ENCODE measurements around the gene CYP11A1.

CYP11A1 gene

DNA sequence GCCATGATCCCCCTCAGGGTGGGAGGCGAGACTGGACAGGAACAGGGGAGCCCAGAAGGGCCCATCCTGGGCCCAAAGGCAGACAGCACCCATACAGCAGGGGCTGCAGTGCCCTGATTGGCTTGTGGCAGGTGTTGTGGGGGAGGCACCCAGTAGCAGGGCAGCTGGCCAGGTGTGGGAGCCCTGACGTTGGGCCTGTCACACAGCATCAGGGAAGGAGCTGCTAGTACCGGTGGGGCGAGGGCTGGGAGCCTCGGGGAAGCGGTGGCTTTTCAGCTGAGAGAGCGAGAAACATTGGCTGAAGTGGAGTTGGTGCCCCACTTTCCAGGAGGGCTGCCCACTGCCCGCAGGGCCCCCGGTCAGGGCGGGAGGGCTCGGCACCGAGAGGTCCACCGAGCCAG lies 19.7 kb upstream of the CYP11A1 start:
- no peak for DNase-seq

GRCh38 chr15:74386496-74387140 lies 19.2 kb upstream of the CYP11A1 start:
- DNase-seq, result no peak

DNA sequence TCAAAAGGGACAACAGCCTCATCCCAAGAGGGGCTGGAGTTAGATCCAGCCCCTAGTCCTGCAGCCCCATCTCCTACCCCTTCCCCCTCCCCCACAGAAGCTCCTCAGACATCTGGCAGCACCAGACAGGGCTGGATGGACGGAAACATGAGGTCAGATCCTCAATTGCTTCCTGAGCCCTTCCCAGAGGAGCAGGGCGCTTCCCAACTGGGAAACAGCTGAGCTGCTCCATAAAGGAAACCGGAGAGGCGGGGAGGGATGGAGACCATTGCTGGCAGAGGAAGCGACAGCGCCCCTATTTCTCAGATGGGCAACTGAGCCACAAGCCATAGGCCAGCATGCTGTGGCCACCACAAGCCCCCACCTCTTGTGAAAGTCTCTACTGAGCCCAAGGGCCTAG lies 18.3 kb upstream of the CYP11A1 start:
- no peak for DNase-seq

DNA sequence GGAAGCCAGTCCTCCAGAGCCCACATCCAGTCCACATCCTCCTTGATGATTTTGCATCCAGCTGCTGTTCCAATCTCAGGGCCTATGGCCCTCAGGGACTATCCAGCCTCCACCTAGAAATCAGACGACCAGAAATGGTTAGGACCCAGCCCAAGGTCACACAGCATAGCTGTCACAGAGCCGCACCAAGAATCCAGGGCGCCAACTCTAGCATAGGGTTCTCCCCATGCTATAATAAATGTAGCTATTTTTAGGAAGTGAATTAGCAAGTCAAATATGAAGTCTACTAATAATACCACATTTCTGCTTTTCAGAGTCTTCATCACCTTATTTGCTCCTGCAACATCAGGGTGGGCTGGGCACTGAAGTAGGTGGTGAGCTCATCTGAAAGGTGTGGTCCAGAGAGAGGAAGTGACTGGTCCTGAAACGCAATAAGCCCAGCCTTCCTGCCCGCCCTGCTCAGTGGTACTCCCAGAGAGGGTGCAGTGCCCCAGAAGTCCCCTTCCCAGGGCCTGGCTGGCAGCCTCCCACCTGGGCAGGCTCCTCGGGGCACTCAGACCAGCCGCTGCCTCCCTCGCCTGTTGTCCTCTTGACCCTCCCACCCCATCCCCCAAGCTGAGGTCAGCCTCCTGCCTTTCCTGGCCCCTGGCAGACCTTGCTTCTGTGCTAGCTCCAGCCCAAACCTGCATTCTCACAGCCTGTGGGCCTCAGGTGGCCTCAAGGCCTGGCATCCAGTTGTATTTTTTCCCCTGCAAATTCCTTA lies 17.6 kb upstream of the CYP11A1 start:
- no peak for DNase-seq

- DNase-seq, result no peak
These were observed 17.1 kb upstream of the CYP11A1 start for GRCh38 chr15:74384566-74384880.

DNA sequence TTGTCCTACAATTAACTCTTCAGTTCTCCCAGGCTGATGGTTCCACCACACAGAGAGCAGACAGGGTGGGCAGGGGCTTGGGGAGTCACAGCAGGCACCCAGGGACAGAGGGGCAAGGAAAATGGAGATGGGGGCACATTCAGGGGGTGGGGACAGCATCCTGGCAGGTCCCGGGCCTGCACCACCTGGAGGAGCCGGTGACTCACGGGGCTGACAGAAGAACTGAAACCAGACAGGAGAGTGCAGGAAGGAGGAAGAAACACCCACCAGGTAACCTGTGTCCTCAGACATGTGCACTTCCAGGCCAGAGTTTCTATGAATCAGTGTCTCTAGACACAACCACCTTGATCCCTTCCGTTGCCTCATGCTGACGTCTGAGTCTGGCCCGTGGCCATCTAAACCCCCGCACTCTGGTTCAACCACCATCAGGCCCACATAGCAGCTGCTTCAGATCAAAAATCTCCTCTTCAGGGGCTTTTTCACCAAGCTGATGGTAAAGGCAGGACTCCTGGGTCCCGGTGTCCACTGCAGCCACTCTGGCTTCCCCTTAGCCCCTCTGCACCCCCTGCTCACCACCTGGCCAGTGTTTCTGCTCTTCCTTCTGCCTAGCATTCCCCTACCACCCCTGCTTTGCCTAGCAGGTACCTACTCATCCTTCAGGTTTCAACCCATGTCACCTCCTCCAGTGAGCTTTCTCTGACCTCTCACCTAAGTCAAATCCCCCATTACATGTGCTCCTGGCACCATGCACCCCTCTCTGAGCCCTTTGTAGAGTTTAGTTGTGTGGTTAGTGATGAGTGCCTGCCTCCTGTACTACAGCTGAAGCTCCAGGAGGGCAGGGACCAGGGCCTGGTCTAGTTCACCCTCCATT lies 16.5 kb upstream of the CYP11A1 start:
- no peak for DNase-seq

DNA sequence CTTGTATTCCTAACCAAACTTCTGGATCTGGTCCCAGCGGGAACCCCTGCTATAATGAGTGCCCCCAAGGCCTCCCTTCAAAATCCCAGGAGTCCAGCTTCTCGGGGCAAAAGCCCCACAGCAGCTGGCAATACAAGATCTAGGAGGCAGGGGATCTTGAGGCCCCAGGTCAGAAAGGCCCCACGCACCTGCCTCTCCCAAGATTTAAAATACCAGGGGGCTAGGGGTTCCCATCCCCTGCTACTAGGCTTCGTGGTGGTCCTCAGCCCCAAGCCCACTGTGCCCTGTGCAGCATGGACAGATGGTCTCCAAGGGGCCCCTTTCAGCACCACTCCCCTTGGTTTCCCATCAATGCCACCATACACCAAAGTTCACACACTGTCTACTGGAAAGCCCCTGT lies 15.8 kb upstream of the CYP11A1 start:
- DNase-seq, result no peak

GRCh38 chr15:74382004-74382816 lies 14.8 kb upstream of the CYP11A1 start:
- DNase-seq, result peak; percentile 1

GRCh38 chr15:74381481-74381880 lies 14.0 kb upstream of the CYP11A1 start:
- DNase-seq, result no peak

- no peak for DNase-seq
These were observed 13.7 kb upstream of the CYP11A1 start for GRCh38 chr15:74381190-74381453.

- no peak for DNase-seq
These were observed 13.1 kb upstream of the CYP11A1 start for GRCh38 chr15:74380361-74381189.

DNA sequence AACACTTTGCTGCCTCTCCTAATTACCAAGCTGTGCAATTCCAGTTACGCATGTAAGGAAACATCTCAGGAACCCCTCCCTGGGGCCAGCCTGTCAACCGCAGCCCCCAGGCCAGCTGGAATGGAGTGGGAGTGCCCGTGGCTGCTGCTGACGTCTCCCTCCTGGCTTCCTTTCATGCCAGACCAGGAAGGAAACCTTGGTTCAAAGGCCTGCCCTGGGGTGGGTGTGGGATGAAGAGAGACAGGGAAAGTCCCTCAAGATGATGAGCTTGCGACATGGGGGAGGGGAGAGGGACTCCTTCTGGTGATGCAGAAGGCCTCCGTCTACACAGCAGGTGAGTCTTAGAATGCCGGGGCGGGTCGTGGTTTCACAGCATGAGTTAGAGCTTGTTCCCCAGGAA lies 11.4 kb upstream of the CYP11A1 start:
- DNase-seq, result no peak

GRCh38 chr15:74377831-74378766 lies 10.7 kb upstream of the CYP11A1 start:
- DNase-seq, result no peak

GRCh38 chr15:74376825-74377581 lies 9.6 kb upstream of the CYP11A1 start:
- no peak for DNase-seq

GRCh38 chr15:74376226-74376625 lies 8.8 kb upstream of the CYP11A1 start:
- DNase-seq, result no peak

DNA sequence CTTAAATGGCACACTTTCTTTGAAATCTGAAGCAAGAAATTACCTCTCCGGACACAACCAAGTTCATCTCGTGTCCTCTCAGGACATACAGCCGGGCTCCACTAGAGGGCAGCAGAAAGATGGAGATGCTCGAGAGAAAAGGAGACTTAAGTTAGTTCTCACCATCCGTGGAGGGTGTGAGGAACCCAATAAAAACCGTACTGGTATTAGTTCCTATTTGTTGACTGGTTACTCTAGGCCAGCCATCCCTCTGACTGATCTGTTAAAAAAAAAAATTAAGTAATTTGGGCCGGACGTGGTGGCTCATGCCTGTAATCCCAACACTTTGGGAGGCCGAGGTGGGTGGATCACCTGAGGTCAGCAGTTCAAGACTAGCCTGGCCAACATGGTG lies 7.9 kb upstream of the CYP11A1 start:
- DNase-seq, result peak; percentile 25

DNA sequence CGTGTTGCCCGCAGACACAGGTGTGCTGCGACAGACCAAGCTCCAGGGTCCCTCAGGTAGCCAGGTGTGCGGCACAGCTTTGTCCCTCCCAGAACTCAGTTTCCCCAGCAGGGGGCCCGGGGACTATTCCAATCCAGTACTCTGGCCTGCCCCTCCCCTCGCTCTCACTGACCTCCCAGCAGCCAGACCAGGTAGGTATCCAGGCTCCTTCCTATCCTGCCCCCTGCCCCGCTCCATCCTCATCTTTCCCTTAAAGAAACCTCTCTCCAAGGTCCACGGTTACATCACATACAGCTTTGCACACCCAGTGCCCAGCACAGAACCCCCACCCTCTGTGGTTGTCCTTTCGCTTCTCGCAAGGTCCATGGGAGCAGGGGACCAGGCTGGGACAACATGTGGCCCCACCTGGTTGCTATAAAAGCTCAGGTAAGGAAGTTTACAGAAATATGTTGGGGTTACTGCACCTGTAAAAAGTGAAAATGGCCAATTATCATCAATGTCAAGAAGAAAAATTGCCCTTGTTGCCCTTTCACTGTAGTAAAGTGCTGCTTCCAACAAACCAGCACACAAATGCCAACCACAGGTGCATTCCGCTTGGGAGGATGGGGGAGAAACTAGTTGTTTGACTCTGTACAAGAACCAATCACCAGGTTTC lies 7.3 kb upstream of the CYP11A1 start:
- no peak for DNase-seq

GRCh38 chr15:74373731-74374647 lies 6.5 kb upstream of the CYP11A1 start:
- DNase-seq, result peak; percentile 54

Data from DMS79 treated with DMSO at 0.1 percent for 48 hours (cell line).